ENCODE data around the gene TXNL1. TPM values are rescaled to one million over a fixed set of nuclear protein-coding genes. Genes with fewer than 3 reads are reported as not detected.
A peak's percentile ranks its signal among the peaks of the same experiment; 100 is the strongest.
"Not testable (repeated sequence)": the region's sequence is repeated elsewhere in the genome, so short reads cannot be mapped to it uniquely, and the experiment has no call there.

TXNL1 gene
- 84.5 and 88.8 TPM in 2 replicates for total RNA-seq (2014; rRNA removed; shearing (Covaris generic))
- polyA plus RNA-seq (2015; cell fraction: cytosol; rRNA removed): 109 and 116 TPM in 2 replicates
- polyA plus RNA-seq (2015; cell fraction: nucleus; rRNA removed): 78.6 and 84.7 TPM in 2 replicates

- DNase-seq (ENCODE audit: low read depth): peak; percentile 98
Observed at GRCh38 chr18:56638232-56639103, at the start of gene TXNL1. TSS of gene TXNL1 (minus strand) at chr18:56638592. CDS start at chr18:56638440, 152 bp downstream.

GRCh38 chr18:56684277-56684676 lies 45.9 kb upstream of the TXNL1 start:
- no peak for DNase-seq (ENCODE audit: low read depth)

- DNase-seq (ENCODE audit: low read depth): peak; percentile 4
Observed at GRCh38 chr18:56678836-56679565, 40.6 kb upstream of the TXNL1 start.

- no peak for DNase-seq (ENCODE audit: low read depth)
Observed at GRCh38 chr18:56676639-56677038, 38.2 kb upstream of the TXNL1 start.

GRCh38 chr18:56672981-56673380 lies 34.6 kb upstream of the TXNL1 start:
- DNase-seq (ENCODE audit: low read depth): no peak

GRCh38 chr18:56672391-56672790 lies 34.0 kb upstream of the TXNL1 start:
- DNase-seq (ENCODE audit: low read depth): no peak

GRCh38 chr18:56662902-56663301 lies 24.5 kb upstream of the TXNL1 start:
- DNase-seq (ENCODE audit: low read depth): no peak

- DNase-seq (ENCODE audit: low read depth): no peak
Observed at GRCh38 chr18:56662502-56662901, 24.1 kb upstream of the TXNL1 start.

GRCh38 chr18:56662063-56662408 lies 23.6 kb upstream of the TXNL1 start:
- no peak for DNase-seq (ENCODE audit: low read depth)

GRCh38 chr18:56661360-56662062 lies 23.1 kb upstream of the TXNL1 start:
- DNase-seq (ENCODE audit: low read depth): no peak

GRCh38 chr18:56660655-56661054 lies 22.3 kb upstream of the TXNL1 start:
- DNase-seq (ENCODE audit: low read depth): no peak

- no peak for DNase-seq (ENCODE audit: low read depth)
Observed at GRCh38 chr18:56659111-56659510, 20.7 kb upstream of the TXNL1 start.

GRCh38 chr18:56658261-56658660 lies 19.9 kb upstream of the TXNL1 start:
- DNase-seq (ENCODE audit: low read depth): no peak

GRCh38 chr18:56654280-56654679 lies 15.9 kb upstream of the TXNL1 start:
- not testable (repeated sequence) for DNase-seq (ENCODE audit: low read depth)

GRCh38 chr18:56652802-56653201 lies 14.4 kb upstream of the TXNL1 start:
- DNase-seq (ENCODE audit: low read depth): no peak

GRCh38 chr18:56651771-56652092 lies 13.3 kb upstream of the TXNL1 start:
- no peak for DNase-seq (ENCODE audit: low read depth)

GRCh38 chr18:56650944-56651770 lies 12.8 kb upstream of the TXNL1 start, which contains the start of gene WDR7:
TSS of gene WDR7 (plus strand) at chr18:56651359. CDS start at chr18:56672516, 21,157 bp downstream.
- DNase-seq (ENCODE audit: low read depth): peak; percentile 99

- DNase-seq (ENCODE audit: low read depth): no peak
Observed at GRCh38 chr18:56649996-56650395, 11.6 kb upstream of the TXNL1 start.

- DNase-seq (ENCODE audit: low read depth): no peak
Observed at GRCh38 chr18:56647951-56648893, 9.8 kb upstream of the TXNL1 start.

GRCh38 chr18:56647071-56647470 lies 8.7 kb upstream of the TXNL1 start:
- no peak for DNase-seq (ENCODE audit: low read depth)
